Adrenal gland (tissue), 12 donors: Measurements from ENCODE around the gene FBXW8. TPM values are rescaled to one million over a fixed set of nuclear protein-coding genes. Genes with fewer than 3 reads are reported as not detected.

Source experiments
- DNase-seq, 7 donors: peaks; one replicate each; pipeline ENCODE4 v3.0.0-alpha.2; 2019 to 2020
- H3K27ac ChIP-seq, 5 donors: fragments of 200-600 bp; sonication (generic) in 4 of 5; 1 replicate in 3 of 5; 2 replicates in 2 of 5; pipeline versions ENCODE4 v1.5.1 to v1.8.0; 2016 to 2020; ENCODE audit warnings: mild to moderate bottlenecking in 1 of 5
- H3K27me3 ChIP-seq: fragments of 200-600 bp; 2 replicates; pipeline ENCODE4 v1.8.0; 2021
- H3K36me3 ChIP-seq, 2 donors: fragments of 200-600 bp; replicated peaks in 1 of 2; 1 replicate in 1 of 2; 2 replicates in 1 of 2; pipeline versions ENCODE4 v1.5.1 to v1.8.0; 2018 to 2022
- H3K4me1 ChIP-seq, 2 donors: fragments of 200-600 bp; replicated peaks in 1 of 2; 1 replicate in 1 of 2; 2 replicates in 1 of 2; pipeline versions ENCODE4 v1.5.1 to v1.8.0; 2018 to 2021
- H3K4me3 ChIP-seq, 4 donors: fragments of 200-600 bp; sonication (generic) in 3 of 4; one replicate each; pipeline ENCODE4 v1.5.1; 2016 to 2018
- H3K9me3 ChIP-seq, 3 donors: fragments of 200-600 bp; sonication (generic) in 1 of 3; replicated peaks in 1 of 3; 1 replicate in 2 of 3; 2 replicates in 1 of 3; pipeline versions ENCODE4 v1.5.1 to v1.8.0; 2016 to 2021
- CTCF ChIP-seq, 6 experiments: fragments of 450-650 bp in 4 of 6; fragments of 200-600 bp in 2 of 6; sonication (generic) in 1 of 6; IDR thresholded peaks; 1 replicate in 5 of 6; 2 replicates in 1 of 6; pipeline versions ENCODE4 v1.5.1 to v1.8.0; 2016 to 2021; ENCODE audit warnings: antibody characterized with exemption in 6 of 6, mild to moderate bottlenecking in 2 of 6, moderate library complexity in 1 of 6
- POLR2A ChIP-seq, 2 donors: fragments of 450-650 bp; IDR thresholded peaks; one replicate each; pipeline ENCODE4 v1.6.1; 2017; ENCODE audit warnings: antibody characterized with exemption in 2 of 2, mild to moderate bottlenecking in 2 of 2, moderate library complexity in 1 of 2
- WGBS, 4 donors: extraction: QIAGEN DNeasy Blood & Tissue Kit in 2 of 4; methylation state at CpG; one replicate each; pipeline versions ENCODE4 v1.1.5 to v1.1.7; 2013 to 2017; 5-methylcytosine and 5-hydroxymethylcytosine counted together
- intact Hi-C, 2 donors: fragments of 100-400 bp; cut with DNase I; formaldehyde crosslinking; loops; one replicate each; pipeline versions ENCODE4 v1.14.1 to v1.15.0; 2022 to 2023
- polyA plus RNA-seq, 3 donors: library from polyadenylated mRNA; stranded (reverse); fragments of 200-250 nt in 2 of 3; fragments of 350-450 nt in 1 of 3; fragmentation: Illumina TruSeq in 1 of 3; extraction: RNeasy Lipid Tissue Mini Kit (QIAGEN cat#74804) in 1 of 3; gene quantifications; one replicate each; pipeline ENCODE4 v1.2.3, GENCODE V29; 2013 to 2014
- total RNA-seq, 9 donors: library from RNA; depleted of rRNA in 4 of 9; stranded (reverse); fragments of >200 nt in 4 of 9; fragments of 120-200 nt in 1 of 9; fragmentation: NEBNext Ultra II Directional in 1 of 9; extraction: Animal tissue kit (Norgen Biotek cat#: 25700) in 1 of 9; gene quantifications; one replicate each; pipeline versions ENCODE4 v1.1.0 to v1.2.4, GENCODE V29; 2013 to 2023
- donor health status: healthy with polysubstance abuse.
- donor health status: Bipolar disorder and iron deficiency.
- donor health status: DM: yes; HTN: yes; CAD: no.
- donor health status: DM: no; HTN: no; CAD: no.
- donor health status: DM: no; HTN: no; CAD: no.
- donor health status: DM: yes; HTN: yes; CAD: no.

The FBXW8 gene
- total and polyA plus RNA-seq, 12 donors, result 2.9 to 19.1 (median 14.3) TPM

- Histone ChIP-seq H3K27ac (no peak overlapping the region), H3K4me3 (no peak overlapping the region), H3K36me3 (peaks cover 0 to 14% of the 10 kb centered on the region in 2 donors), H3K27me3 (no peaks in the 10 kb centered on the region), H3K9me3 (no peaks in the 10 kb centered on the region), H3K4me1 (peaks cover 8 to 12% of the 10 kb centered on the region in 2 donors)
- peak in 2 of 7 donors; percentile 9 to 25 for DNase-seq
- WGBS, 4 donors, result 74 to 85% (median 82%) methylated on average over 6 of the region's 6 CpGs
- TF ChIP-seq CTCF (IDR thresholded peaks at IDR 0.05) (no peak), POLR2A (IDR thresholded peaks at IDR 0.05) (no peak)
- intact Hi-C loops, result no loop called here
Measured at GRCh38 chr12:117022465-117022864, 111.7 kb downstream of the FBXW8 start.

DNA sequence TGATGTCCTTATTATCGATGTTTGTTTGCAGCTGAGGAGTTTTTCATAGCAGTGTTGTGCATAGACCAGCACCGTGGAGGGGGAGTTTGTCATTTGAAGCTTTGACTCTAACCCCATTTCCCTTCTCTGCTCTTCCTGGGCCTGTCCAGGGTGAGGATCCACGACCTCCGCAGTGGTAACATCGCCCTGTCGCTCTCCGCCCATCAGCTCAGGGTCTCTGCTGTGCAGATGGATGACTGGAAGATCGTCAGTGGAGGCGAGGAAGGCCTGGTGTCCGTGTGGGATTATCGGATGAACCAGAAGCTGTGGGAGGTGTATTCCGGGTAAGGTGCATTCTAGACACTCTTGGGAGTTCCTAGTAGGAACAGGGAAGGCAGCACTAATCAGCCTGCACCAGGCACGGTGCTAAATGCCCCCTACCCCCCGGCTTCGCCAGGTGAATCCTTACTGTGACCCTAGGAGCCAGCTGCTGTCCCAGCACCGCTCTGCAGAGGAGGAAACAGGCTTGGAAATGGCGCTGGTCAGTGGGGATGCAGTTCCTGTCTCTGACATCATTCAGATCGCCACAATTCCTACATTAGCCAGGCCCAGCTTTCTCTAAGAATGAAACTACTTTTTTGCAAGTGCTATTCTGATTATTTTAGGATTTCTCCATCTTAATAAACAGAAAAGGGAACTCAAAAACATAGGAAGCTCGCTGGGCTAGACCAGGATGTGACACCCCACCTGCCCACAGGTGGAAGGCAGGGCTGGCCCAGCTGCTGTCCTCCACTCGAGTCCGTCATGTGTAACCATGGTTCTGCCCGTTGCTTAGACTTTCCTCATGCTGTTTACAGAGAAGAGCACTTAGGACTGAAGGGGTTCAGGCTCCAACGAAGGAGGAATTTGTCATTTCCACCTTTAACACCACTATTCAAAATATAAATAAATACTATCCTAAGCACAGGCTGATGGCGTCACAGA lies 113.5 kb downstream of the FBXW8 start:
- WGBS, 4 donors, result 86 to 93% (median 88%) methylated on average over 21 to 24 of the region's 24 CpGs
- Histone ChIP-seq H3K36me3 (peaks cover 0 to 32% of the 10 kb centered on the region in 2 donors), H3K27ac (no peak overlapping the region), H3K27me3 (no peaks in the 10 kb centered on the region), H3K4me1 (peaks cover 8 to 12% of the 10 kb centered on the region in 2 donors), H3K4me3 (no peak overlapping the region), H3K9me3 (no peaks in the 10 kb centered on the region)
- TF ChIP-seq CTCF (IDR thresholded peaks at IDR 0.05) (no peak), POLR2A (IDR thresholded peaks at IDR 0.05) (no peak)
- intact Hi-C loops, result loop anchor here in 1 of 2 donors (2.0 kb wide), 1 partner anchor 97 kb away; no protein-coding TSS in a partner anchor
- peak in 3 of 7 donors; percentile 13 to 47 (median 15) for DNase-seq

DNA sequence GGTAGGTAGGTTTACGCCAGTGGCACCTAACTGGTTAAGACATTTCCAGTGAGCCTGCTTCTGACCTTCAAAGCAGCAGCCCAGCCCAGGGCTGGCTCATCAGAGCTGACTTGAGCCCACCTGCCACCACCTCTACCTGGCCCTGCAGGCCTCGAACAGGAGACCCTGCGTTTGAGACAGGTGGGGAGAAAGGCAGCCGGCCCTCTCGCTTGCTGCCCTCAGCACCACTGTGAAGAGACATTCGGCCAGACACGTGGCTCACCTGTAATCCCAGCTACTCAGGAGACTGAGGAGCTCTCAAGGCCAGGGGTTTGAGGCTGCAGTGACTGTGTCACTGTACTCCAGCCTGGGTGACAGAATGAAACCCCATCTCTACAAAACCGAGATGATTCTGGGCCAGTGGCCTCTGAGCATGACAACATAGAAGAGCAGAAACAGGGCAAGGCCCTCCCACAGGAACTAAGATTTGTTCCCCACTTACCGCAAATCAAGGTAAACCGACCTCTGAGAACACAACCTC lies 114.3 kb downstream of the FBXW8 start:
- 56 to 73% (median 68%) methylated on average over 5 to 10 of the region's 10 CpGs for WGBS, 4 donors
- intact Hi-C loops, result loop anchor here in 1 of 2 donors (2.0 kb wide), 1 partner anchor 96 kb away; no protein-coding TSS in a partner anchor
- Histone ChIP-seq H3K4me3 (no peak overlapping the region), H3K27ac (peak overlapping the region in 3 of 5 donors; percentile 9 to 56 (median 31)), H3K4me1 (peaks cover 8 to 12% of the 10 kb centered on the region in 2 donors), H3K9me3 (no peaks in the 10 kb centered on the region), H3K36me3 (peaks cover 0 to 32% of the 10 kb centered on the region in 2 donors), H3K27me3 (no peaks in the 10 kb centered on the region)
- DNase-seq, result peak in 3 of 7 donors; percentile 17 to 48 (median 23)
- TF ChIP-seq CTCF (IDR thresholded peaks at IDR 0.05) (no peak), POLR2A (IDR thresholded peaks at IDR 0.05) (no peak)
